Measurements from ENCODE around the gene EPHA7. TPM values are rescaled to one million over a fixed set of nuclear protein-coding genes. Genes with fewer than 3 reads are reported as not detected.

Gene EPHA7
- total RNA-seq, 1 experiment from 2014 or later = 9.5 TPM

DNA sequence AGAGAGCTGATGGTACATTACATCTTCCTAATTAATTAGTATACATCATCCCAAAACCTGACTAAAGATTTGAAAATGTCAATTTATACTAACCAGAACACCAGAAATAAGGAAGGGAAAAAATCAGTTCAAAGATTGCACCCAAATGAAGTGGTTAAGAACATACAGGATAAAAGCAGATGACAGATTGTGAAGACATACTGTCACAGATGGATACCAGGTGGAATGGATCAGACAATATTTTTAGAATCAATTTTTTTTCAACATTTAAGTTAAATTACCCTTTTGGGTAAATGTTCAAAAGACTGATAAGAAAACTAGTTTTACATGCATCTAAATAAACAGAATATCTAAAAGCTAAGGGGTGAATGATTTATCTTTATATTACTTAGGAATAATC, 47.6 kb downstream of the EPHA7 start:
- Histone ChIP-seq H2BK15ac (ENCODE audit: low read depth, low read length) (no peak overlapping the region), H3K4ac (ENCODE audit: low read depth, low read length) (no peak overlapping the region), H4K8ac (replicated peaks; ENCODE audit: insufficient read length, low read depth, low read length) (no peak overlapping the region), H4K20me1 (ENCODE audit: control insufficient read depth, insufficient read depth, insufficient read length) (no peaks in the 10 kb centered on the region), H3K23me2 (ENCODE audit: insufficient read length, low read depth, low read length, poor library complexity, severe bottlenecking) (no peaks in the 10 kb centered on the region), H4K91ac (ENCODE audit: insufficient read length, low read depth, low read length) (no peak overlapping the region), H4K5ac (ENCODE audit: insufficient read length, low read depth, low read length) (no peak overlapping the region), H3K27ac (ENCODE audit: insufficient read length, low read depth, low read length) (no peak overlapping the region), H2AK5ac (ENCODE audit: insufficient read length, low read length) (no peak overlapping the region), H3K9ac (ENCODE audit: extremely low read depth, insufficient read length, low read length) (no peak overlapping the region), H3K56ac (ENCODE audit: insufficient read length, low read depth, low read length) (no peak overlapping the region), H3K23ac (ENCODE audit: insufficient read length, low read depth, low read length) (no peak overlapping the region), H2BK20ac (ENCODE audit: low read depth, low read length, poor library complexity, severe bottlenecking) (no peak overlapping the region), H3K9me3 (ENCODE audit: control insufficient read depth, low read depth, low read length) (no peaks in the 10 kb centered on the region), H3K14ac (ENCODE audit: insufficient read depth, low read length) (no peak overlapping the region), H3K18ac (ENCODE audit: insufficient read length, low read depth, low read length) (no peak overlapping the region), H2AFZ (ENCODE audit: low read length) (no peak overlapping the region), H2BK12ac (ENCODE audit: insufficient read length, low read depth, low read length) (no peak overlapping the region), H2BK5ac (ENCODE audit: insufficient read length, low read length) (no peak overlapping the region), H2BK120ac (ENCODE audit: low read depth, low read length, poor library complexity, severe bottlenecking) (no peak overlapping the region), H3K79me1 (ENCODE audit: insufficient read depth, low read depth, low read length, poor library complexity, severe bottlenecking) (no peaks in the 10 kb centered on the region), H3K27me3 (ENCODE audit: insufficient read depth, low read length) (no peaks in the 10 kb centered on the region), H3T11ph (ENCODE audit: low read length) (no peak overlapping the region), H3K4me1 (ENCODE audit: insufficient read depth, low read length) (no peaks in the 10 kb centered on the region), H3K4me2 (ENCODE audit: insufficient read depth, insufficient read length, low read length) (no peak overlapping the region), H3K79me2 (ENCODE audit: insufficient read depth, low read length) (no peaks in the 10 kb centered on the region)
- Mint-ChIP-seq H3K27me3 (ENCODE audit: low read depth) (no peaks in the 10 kb centered on the region), H3K9me3 (no peaks in the 10 kb centered on the region), H3K4me3 (no peak overlapping the region), H3K4me1 (no peaks in the 10 kb centered on the region), H3K27ac (no peak overlapping the region), H3K36me3 (ENCODE audit: insufficient read depth in 1 of 3, low read depth in 3 of 3) (no peaks in the 10 kb centered on the region)
- TF ChIP-seq, protein P1, sequence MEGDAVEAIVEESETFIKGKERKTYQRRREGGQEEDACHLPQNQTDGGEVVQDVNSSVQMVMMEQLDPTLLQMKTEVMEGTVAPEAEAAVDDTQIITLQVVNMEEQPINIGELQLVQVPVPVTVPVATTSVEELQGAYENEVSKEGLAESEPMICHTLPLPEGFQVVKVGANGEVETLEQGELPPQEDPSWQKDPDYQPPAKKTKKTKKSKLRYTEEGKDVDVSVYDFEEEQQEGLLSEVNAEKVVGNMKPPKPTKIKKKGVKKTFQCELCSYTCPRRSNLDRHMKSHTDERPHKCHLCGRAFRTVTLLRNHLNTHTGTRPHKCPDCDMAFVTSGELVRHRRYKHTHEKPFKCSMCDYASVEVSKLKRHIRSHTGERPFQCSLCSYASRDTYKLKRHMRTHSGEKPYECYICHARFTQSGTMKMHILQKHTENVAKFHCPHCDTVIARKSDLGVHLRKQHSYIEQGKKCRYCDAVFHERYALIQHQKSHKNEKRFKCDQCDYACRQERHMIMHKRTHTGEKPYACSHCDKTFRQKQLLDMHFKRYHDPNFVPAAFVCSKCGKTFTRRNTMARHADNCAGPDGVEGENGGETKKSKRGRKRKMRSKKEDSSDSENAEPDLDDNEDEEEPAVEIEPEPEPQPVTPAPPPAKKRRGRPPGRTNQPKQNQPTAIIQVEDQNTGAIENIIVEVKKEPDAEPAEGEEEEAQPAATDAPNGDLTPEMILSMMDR (conservative IDR thresholded peaks at IDR 0.05) = no peak
- DNase-seq = no peak

Measured in H9 (cell line).